Measurements from ENCODE around the gene PIH1D1. TPM values are rescaled to one million over a fixed set of nuclear protein-coding genes. Genes with fewer than 3 reads are reported as not detected.

PIH1D1 gene
- total RNA-seq, 1 experiment from 2014 or later, result 146 TPM

DNA sequence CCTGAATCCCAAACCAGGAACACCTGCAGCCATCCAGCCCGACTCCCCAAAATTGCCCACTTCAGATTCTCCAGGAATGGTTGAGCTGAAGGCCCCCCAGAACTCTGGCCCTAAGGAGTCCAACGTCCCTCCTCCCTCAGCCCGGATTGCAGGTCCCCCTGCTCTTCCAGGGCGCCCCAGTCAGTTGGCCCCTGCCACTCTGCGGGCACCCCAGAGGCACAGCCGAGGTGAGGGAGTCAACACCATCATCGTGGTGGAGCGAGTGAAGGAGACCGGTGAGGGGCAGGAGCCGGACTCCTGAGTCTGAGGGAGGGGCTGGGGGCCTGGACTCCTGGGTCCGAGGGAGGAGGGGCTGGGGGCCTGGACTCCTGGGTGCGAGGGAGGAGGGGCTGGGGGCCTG, 24.3 kb downstream of the PIH1D1 start:
- in situ Hi-C loops (cut with HindIII; ENCODE audit: low pct_unique_long_range_greater_than_20kb, low sequenced_read_pairs), result no loop called here
- DNase-seq (ENCODE audit: low read depth), result no peak

DNA sequence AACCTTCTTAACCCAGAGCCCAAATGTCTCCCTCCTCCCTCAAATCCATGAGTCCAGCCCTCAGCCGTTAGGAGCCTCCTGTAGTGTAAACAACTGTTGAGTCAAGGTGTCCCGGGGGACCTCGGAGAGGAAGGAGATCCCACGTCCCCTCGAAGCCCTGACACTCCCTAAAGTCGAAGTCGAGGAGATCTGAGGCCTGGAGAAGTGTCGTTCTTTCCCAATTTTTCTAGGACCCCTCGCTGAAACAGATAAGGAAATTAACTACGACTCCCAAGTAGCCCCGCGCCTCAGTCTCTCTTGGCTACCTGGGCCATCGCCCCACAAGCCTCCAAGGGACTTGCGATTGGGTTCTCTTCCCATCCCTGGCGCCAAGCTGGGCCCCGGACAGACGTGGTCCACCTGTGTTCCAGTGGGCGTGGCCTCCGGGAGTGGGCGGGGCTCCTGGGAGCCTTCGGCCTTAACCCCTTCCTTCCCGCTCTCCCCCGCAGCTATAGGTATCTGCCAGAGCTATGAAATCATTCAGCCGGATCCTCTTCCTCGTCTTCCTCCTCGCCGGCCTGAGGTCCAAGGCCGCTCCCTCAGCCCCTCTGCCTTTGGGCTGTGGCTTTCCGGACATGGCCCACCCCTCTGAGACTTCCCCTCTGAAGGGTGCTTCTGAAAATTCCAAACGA, 25.6 kb downstream of the PIH1D1 start:
- no peak for DNase-seq (ENCODE audit: low read depth)
- in situ Hi-C loops (cut with HindIII; ENCODE audit: low pct_unique_long_range_greater_than_20kb, low sequenced_read_pairs), result no loop called here

DNA sequence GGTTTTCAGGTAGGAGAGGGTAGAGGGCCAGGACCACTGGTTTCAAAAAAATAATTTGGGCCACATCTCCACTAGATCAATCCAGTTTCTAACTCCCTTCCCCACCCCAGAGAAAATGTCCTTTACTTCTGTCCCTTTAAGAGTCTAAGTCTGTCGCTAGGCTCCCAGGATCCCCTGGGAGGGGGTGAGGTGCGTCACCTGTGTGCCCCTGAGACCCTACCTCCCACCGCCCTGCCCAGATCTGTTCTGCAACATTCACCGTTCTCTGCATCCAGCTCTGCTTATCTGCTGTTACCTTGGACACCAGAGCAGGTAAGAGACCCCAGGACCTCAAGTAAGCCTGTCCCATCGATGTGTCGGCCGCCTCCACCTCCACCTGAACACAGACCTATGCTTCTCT, 26.4 kb downstream of the PIH1D1 start, which contains the start of gene GFY:
GFY (plus strand) TSS at position 211 of the 400 bp plus-strand sequence. CDS start 1,043 bp downstream, outside the sequence.
- in situ Hi-C loops (cut with HindIII; ENCODE audit: low pct_unique_long_range_greater_than_20kb, low sequenced_read_pairs), result no loop called here
- no peak for DNase-seq (ENCODE audit: low read depth)

DNA sequence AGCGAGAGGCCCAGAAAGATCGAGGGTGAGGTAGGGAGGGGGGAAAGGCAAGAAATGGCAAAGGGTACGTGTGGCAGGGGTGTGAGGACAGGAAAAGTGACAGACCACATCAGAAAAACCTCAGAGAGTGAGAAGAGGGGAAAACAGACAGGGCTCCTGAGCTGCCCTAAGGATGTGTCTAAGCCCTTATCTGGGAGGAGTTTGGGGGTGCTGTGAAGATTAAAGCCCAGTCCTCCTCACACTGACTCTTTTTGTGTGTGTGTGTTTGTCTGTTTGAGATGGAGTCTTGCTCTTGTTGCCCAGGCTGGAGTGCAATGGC, 27.7 kb downstream of the PIH1D1 start:
- in situ Hi-C loops (cut with HindIII; ENCODE audit: low pct_unique_long_range_greater_than_20kb, low sequenced_read_pairs), result no loop called here
- DNase-seq (ENCODE audit: low read depth), result no peak

DNA sequence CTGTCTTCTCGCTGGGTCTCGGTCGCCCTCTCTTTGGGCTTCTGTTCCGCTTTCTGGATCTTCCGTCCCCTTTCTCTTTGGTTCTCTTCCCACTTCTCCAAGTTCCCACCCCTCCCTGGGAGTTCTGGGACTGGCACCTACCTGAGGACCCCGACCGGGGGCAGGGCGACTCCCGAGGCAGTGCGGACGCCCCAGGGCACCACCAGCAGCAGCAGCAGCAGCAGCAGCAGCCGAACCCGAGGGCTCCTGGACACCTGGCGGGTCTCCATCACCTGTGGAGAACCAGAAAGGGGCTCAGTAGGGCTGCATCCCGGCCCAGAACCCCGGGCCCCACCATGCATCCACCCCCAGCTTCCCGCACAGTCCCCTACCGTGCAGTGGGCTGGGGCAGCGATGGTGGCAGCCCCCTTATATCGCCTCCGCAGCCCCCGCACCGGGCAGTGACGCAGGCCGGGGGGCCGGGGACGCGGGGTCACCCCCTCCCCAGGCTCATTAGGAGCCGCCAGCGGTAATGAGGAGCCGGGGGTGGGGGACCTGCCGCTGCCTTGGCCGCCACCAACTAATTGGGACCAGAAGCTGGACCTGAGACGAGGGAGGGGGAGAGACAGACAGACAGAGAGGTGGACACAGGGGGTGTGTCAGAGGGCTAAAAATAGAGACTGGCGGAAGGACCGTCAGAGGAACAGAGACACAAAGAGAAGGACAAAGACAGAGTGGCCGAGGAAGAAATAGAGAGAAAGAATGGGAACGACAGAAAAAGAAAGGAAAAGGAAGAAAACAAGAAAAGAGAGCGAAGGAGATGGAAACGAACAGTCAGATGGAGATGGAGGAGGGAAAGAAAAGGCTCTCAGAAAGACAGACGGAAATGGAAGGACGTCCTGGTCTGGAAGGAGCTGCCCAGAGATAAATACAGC, 28.3 kb downstream of the PIH1D1 start, which contains the start of gene PTH2:
PTH2 (minus strand) TSS at position 371 of the 914 bp plus-strand sequence; CDS start at position 269, 102 bp downstream.
- in situ Hi-C loops (cut with HindIII; ENCODE audit: low pct_unique_long_range_greater_than_20kb, low sequenced_read_pairs), result no loop called here
- no peak for DNase-seq (ENCODE audit: low read depth)

DNA sequence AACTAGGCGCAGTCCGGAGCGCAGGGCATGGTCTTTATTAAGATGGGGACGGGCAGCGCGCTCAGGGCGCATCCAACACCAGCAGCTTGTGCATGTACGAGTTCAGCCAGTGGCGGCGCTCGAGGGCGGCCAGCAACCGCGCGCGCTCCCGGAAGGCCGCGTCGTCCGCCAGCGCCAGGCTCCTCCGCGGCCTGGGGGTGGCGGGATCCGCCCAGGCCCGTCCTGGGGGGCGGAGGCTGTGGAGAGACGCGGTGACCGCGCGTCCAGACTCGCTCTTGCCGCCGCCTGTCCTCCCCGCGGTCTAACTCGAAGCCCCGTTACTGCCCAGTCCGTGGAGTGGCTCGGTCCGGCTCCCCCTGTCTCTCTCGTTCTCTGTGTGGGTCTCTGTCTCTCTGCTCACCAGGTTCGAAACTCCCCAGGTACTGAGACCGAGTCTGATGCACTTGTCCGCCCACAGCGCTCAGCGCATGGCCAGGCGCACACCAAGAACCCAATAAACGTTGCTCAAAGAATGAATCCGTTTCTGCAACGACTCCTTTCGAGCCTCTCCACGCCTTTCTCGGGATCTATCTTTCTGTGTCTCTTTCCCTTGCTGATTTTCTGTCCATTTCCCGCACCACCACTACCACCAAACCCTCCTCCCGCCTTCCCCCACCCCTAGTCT, 29.1 kb downstream of the PIH1D1 start:
- in situ Hi-C loops (cut with HindIII; ENCODE audit: low pct_unique_long_range_greater_than_20kb, low sequenced_read_pairs), result no loop called here
- DNase-seq (ENCODE audit: low read depth), result no peak

DNA sequence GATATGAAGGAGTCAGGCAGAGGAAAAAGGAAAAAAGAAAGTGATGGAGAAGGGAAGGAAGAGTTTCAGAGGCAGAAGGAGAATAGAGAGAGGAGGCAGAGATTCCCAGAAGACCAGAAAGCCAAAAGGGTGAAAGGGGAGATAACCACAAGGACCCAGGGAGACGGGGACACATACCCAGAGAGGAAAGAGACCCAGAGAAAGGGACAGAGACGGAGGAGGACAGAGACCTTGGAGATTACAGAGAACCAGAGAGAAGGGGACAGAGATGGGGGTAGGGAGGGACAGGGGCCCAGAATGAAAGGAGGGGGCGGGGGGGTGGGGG, 29.8 kb downstream of the PIH1D1 start:
- no peak for DNase-seq (ENCODE audit: low read depth)
- in situ Hi-C loops (cut with HindIII; ENCODE audit: low pct_unique_long_range_greater_than_20kb, low sequenced_read_pairs), result no loop called here

DNA sequence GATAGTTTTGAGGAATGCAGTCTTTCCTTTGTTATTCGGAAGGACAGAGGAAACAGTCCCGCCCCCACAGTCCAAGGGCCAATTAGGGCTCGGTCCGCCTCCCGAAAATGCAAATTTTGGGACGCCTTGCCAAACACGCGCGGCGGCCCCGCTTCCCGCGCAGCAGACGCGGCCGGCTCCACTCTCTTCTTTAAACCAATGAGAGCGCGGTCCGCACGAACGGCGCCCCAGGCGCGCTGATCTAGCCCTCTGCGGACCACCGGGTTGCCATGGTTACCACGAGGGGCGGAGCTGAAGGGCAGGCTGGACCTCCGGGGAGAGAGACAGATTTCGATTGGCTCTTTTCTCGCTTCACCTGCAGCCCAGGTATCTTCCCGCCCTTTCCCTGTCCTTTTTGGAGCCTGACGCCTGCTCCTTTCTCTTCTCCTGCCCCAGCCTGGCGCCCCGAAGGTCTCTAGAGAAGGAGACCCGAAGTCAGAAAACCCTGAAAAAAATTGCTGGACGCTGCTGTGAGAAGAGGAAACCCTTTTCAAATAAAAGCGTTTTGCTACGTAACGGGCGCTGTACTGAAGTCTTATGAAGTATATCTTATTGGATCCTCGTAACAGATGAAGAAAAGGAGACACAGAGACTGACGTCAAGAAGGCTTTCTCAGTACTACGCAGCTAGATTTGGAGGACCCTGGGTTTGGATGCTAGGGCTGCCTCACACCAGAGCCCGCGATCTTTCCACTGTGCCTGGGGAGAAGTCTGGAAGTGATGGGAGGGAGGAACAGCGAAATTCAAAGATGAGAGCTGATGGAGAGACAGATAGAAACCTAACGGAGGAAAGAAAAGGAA, 30.4 kb downstream of the PIH1D1 start:
- in situ Hi-C loops (cut with HindIII; ENCODE audit: low pct_unique_long_range_greater_than_20kb, low sequenced_read_pairs), result no loop called here
- peak; percentile 61 for DNase-seq (ENCODE audit: low read depth)

DNA sequence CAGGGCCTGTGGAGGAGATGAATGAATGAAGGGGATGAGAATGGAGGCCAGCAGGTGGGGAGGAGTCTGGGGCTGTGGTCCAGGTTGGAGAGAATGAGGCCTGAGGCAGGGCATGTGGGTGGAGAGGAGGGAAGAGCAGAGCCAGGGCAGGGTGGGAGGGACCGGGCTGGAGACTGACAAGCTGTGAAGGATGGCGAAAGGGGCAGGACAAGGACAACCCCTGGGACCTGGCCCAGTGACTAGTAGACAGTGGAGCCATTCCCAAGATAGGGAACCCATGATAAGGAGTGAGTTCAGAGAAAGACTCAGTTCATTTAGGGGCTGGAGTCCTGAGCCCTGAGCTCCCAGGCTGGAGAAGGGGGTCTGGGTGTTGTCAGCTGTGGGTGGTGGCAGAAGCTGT, 31.4 kb downstream of the PIH1D1 start:
- no peak for DNase-seq (ENCODE audit: low read depth)
- in situ Hi-C loops (cut with HindIII; ENCODE audit: low pct_unique_long_range_greater_than_20kb, low sequenced_read_pairs), result no loop called here

DNA sequence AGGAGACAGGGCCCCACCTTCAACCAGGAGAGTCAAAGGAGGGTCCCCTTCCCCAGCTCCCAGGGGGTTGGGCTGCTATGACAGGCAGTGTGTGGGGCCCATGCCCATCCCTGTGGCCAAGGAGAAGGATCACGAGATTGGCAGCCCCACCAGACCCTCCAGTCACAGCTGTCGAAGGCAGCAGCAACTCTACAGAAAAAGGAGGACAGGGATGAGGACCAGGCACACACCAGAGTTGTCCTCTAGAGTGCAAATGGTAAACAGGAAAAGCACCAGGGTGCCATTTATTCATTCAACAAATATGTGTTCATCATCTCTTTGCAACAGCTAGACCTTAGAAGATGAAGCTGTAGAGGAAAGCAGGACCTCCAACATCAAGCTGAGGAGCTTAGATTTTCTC, 32.4 kb downstream of the PIH1D1 start:
- DNase-seq (ENCODE audit: low read depth), result no peak
- in situ Hi-C loops (cut with HindIII; ENCODE audit: low pct_unique_long_range_greater_than_20kb, low sequenced_read_pairs), result no loop called here

DNA sequence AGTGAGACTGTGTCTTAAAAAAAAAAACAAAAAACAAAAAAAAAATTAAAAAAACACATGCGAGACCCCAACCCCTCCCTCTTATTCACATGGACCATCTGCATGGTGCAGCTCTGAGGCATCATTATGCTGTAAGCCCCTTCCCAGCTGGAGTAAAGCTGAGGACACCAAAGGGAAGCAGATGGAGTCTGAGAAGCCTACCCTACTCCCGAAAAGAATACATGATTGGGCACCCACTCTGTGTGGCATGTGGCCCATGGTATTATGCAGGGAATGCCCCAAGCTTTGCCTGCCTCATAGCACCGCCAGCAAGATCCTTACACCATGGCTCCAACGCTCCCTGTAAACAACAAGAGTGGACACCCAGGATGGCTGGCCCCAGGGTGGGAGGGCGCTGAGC, 33.1 kb downstream of the PIH1D1 start:
- DNase-seq (ENCODE audit: low read depth), result no peak
- in situ Hi-C loops (cut with HindIII; ENCODE audit: low pct_unique_long_range_greater_than_20kb, low sequenced_read_pairs), result no loop called here

DNA sequence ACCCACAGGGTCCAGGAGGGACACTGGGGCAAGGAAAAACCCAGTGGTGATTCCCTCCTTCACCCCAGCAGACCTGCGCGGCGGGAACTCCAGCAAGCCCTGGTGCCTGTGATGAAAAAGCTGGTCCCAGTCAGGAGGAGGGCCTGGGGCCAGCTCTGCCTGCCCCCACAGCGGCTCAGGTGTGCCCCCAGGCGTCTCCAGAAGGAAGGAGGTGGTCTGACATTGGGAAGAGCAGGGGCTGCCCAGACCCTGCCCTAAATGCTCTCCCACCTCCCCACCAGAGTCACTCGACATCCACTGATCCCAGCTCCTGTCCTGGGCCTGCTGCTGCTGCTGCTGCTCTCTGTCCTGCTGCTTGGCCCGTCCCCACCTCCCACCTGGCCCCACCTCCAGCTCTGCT, 34.5 kb downstream of the PIH1D1 start:
- no peak for DNase-seq (ENCODE audit: low read depth)
- in situ Hi-C loops (cut with HindIII; ENCODE audit: low pct_unique_long_range_greater_than_20kb, low sequenced_read_pairs), result no loop called here

DNA sequence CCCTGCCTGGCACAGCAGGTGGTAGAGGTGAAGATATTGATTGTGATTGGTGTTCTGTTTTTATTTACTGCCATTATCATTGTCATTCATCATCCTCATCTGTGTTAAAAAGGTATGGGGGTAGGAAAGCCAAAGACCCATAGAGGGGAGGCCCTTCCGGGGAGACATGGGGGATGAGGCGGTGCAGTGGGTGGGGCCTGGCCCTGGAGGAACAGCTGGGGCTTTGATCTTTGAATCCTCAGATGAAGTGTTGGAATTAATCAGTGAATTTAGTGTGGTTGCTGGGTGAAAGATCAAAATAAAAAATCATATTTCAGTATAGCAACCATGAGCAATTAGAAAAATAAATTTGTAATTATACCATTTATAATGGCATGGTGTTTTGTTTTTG, 35.8 kb downstream of the PIH1D1 start:
- no peak for DNase-seq (ENCODE audit: low read depth)
- in situ Hi-C loops (cut with HindIII; ENCODE audit: low pct_unique_long_range_greater_than_20kb, low sequenced_read_pairs), result no loop called here

DNA sequence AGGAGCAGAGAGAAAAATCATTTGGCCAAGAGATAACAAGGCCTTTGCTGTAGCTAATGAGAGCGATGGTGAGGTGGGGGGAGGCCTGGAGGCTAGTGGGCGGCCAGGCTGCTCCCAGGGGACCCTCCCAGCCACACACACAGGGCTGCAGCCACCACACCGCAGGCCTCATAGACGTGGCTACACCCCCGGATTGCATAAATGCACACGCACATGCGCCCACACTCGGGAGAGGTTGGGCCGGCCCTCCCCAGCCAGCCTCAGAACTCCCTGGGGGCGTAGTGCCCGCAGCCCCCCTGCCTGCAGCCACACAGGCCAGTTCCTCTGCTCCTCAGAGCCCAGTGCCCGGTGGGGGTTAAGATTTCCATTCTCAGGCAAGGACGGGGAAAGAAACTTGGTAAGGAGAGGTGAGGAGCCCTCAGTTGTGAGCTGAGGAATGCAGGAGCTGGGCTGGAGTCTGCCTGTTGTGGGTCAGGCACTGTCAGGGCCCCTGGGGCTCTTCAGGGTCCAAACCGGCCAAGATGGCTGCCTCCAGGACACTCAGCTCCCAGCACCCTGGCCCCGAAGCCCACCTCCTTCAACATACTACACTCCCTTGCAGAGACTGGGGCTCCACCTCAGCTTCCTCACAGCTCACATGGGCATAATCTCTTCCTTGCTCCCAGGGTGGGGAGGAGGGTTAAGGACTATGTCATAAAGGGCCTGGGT, 36.4 kb downstream of the PIH1D1 start:
- in situ Hi-C loops (cut with HindIII; ENCODE audit: low pct_unique_long_range_greater_than_20kb, low sequenced_read_pairs), result no loop called here
- no peak for DNase-seq (ENCODE audit: low read depth)

DNA sequence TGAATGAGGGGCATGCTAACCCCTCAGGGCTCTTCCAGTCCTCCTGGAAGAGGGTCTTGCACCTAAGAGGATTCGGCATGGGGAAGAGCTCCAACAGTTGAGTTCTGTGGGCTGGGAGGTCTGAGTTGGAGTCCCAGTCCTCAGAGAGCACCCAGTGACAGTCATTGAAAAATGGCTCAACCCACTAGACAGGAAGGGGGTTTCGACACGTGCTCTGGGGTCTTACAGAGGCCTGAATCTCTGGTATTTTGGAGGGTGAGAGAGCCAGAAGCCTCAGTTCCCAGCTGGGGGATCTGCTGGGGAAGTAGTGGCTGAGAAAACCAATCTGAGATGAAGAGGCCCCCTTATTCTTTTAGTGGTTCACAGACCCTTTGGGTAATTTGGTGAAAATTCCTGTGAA, 37.4 kb downstream of the PIH1D1 start:
- DNase-seq (ENCODE audit: low read depth), result no peak
- in situ Hi-C loops (cut with HindIII; ENCODE audit: low pct_unique_long_range_greater_than_20kb, low sequenced_read_pairs), result no loop called here

DNA sequence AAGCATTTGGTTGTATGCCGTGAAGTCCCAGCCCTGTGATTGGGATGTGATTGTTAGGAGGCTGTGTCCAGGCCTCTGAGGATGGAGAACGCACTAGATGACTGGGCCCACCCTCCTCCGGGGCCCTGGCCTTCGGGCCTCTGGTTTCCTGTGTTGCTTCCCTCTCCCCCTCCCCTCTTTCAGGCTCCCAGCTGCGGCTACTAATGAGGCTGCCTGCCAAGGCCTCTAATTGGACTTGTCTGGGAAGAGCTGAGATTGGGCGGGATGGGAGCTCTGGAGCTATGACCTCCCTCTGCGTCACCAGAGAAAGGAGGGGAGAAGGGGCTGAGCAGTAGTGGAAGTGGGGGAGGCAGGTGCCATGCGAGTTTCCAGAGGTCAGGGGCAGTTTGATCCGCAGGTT, 38.3 kb downstream of the PIH1D1 start:
- DNase-seq (ENCODE audit: low read depth), result no peak
- in situ Hi-C loops (cut with HindIII; ENCODE audit: low pct_unique_long_range_greater_than_20kb, low sequenced_read_pairs), result no loop called here

DNA sequence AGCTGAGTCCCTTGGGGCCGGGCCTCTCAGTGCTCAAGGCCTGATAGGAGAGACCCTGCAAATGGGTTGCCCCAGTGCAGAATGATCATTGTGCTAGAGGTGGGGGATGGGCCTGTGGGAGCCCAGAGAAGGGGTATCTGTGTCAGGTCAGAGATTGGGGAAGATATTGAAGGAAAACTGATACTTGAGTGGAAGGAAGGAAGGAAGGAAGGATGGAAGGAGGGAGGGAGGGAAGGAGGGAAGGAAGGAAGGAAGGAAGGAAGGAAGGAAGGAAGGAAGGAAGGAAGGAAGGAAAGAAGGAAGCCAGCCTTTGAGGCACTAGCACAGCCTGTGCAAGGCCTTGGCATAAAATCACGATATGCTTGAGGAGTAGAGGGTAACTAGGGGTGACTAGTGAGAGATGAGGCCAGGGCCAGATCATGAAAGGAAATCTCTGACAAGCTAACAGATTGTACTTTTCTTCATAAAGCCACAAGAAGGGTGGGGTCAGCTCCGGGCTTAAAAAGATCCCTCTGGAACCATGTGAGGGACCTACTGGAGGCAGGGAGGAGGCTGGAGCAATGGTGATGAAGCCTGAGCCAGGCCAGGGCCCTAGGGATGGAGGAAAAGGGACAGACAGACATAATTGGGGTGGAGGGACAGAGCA, 39.8 kb downstream of the PIH1D1 start:
- DNase-seq (ENCODE audit: low read depth), result no peak

More for the DNA sequence above, 39.8 kb downstream of the PIH1D1 start:
- in situ Hi-C loops (cut with HindIII; ENCODE audit: low pct_unique_long_range_greater_than_20kb, low sequenced_read_pairs), result no loop called here

Data from Caki2 (cell line).